ENCODE measurements around the gene PTAFR. TPM values are rescaled to one million over a fixed set of nuclear protein-coding genes. Genes with fewer than 3 reads are reported as not detected.

PTAFR gene
- total RNA-seq, 2 donors from 2014 or later, result 0.58 to 0.77 TPM

DNA sequence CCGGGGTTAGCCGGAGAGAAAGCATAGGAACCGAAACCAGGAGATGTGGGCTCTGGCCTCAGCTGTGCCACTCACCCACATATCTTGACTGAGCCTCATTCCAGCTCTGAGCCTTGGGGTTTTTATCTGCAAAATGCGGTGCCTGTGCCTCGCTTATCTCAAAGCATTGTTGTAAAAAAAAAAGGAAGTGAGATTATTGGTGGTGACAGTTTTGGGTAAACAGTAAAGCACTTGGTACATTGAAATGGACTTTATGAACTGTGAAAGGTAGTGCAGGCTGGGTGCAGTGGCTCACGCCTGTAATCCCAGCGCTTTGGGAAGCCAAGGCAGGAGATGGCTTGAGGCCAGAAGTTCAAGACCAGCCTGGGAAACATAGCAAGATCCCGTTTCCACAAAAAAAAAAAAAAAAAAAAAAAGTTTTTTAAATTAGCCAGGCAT is 3.8 kb downstream of the PTAFR start:
- Histone ChIP-seq H3K27ac (ENCODE audit: low read depth, low read length) (no peak overlapping the region), H3K27me3 (ENCODE audit: control insufficient read depth, insufficient read depth, low read length, poor library complexity, severe bottlenecking) (no peaks in the 10 kb centered on the region), H3K36me3 (ENCODE audit: control insufficient read depth, insufficient read depth, low read length) (no peaks in the 10 kb centered on the region), H3K4me1 (ENCODE audit: control insufficient read depth, insufficient read depth, low read length) (peaks cover 4% of the 10 kb centered on the region), H3K9ac (ENCODE audit: extremely low read depth, low read length, poor library complexity, severe bottlenecking) (peak overlapping the region; percentile 26), H3K9me3 (ENCODE audit: control insufficient read depth, low read length) (no peaks in the 10 kb centered on the region), H3K4me3 (ENCODE audit: low read length) (no peak overlapping the region)
- Mint-ChIP-seq H3K4me1 (peaks cover 15% of the 10 kb centered on the region), H3K36me3 (ENCODE audit: low read depth) (no peaks in the 10 kb centered on the region), H3K9me3 (no peaks in the 10 kb centered on the region), H3K27me3 (ENCODE audit: insufficient read depth) (no peaks in the 10 kb centered on the region), H3K27ac (peak overlapping the region; percentile 71), H3K4me3 (no peak overlapping the region)
- 80 to 82% methylated on average over 5 to 8 of the region's 8 CpGs for WGBS, 2 experiments (ENCODE audit: insufficient coverage in 1 of 2, insufficient read length in 1 of 2)
- DNase-seq, result no peak
- TF ChIP-seq CTCF (conservative IDR thresholded peaks at IDR 0.05), result no peak

- no peak overlapping the region for H3K27ac ChIP-seq (ENCODE audit: low read depth, low read length)
- Mint-ChIP-seq H3K9me3 (no peaks in the 10 kb centered on the region), H3K4me1 (peaks cover 15% of the 10 kb centered on the region), H3K27me3 (ENCODE audit: insufficient read depth) (no peaks in the 10 kb centered on the region), H3K36me3 (ENCODE audit: low read depth) (no peaks in the 10 kb centered on the region), H3K27ac (no peak overlapping the region), H3K4me3 (no peak overlapping the region)
- peaks cover 4% of the 10 kb centered on the region for H3K4me1 ChIP-seq (ENCODE audit: control insufficient read depth, insufficient read depth, low read length)
- no peak for DNase-seq
- H3K9ac ChIP-seq (ENCODE audit: extremely low read depth, low read length, poor library complexity, severe bottlenecking), result peak overlapping the region; percentile 6
- H3K4me3 ChIP-seq (ENCODE audit: low read length), result no peak overlapping the region
- H3K27me3 ChIP-seq (ENCODE audit: control insufficient read depth, insufficient read depth, low read length, poor library complexity, severe bottlenecking), result no peaks in the 10 kb centered on the region
- H3K9me3 ChIP-seq (ENCODE audit: control insufficient read depth, low read length), result no peaks in the 10 kb centered on the region
- WGBS, 2 experiments (ENCODE audit: insufficient coverage in 1 of 2, insufficient read length in 1 of 2), result 97 to 98% methylated on average over 7 of the region's 7 CpGs
- H3K36me3 ChIP-seq (ENCODE audit: control insufficient read depth, insufficient read depth, low read length), result no peaks in the 10 kb centered on the region
- TF ChIP-seq CTCF (conservative IDR thresholded peaks at IDR 0.05), result no peak
Measured at GRCh38 chr1:28171246-28171645, 5.2 kb downstream of the PTAFR start.

- Mint-ChIP-seq H3K36me3 (ENCODE audit: low read depth) (no peaks in the 10 kb centered on the region), H3K9me3 (peaks cover 2% of the 10 kb centered on the region), H3K4me1 (peaks cover 15% of the 10 kb centered on the region), H3K4me3 (no peak overlapping the region), H3K27ac (no peak overlapping the region), H3K27me3 (ENCODE audit: insufficient read depth) (no peaks in the 10 kb centered on the region)
- no peaks in the 10 kb centered on the region for H3K27me3 ChIP-seq (ENCODE audit: control insufficient read depth, insufficient read depth, low read length, poor library complexity, severe bottlenecking)
- no peak for DNase-seq
- H3K4me1 ChIP-seq (ENCODE audit: control insufficient read depth, insufficient read depth, low read length), result peaks cover 4% of the 10 kb centered on the region
- TF ChIP-seq CTCF (conservative IDR thresholded peaks at IDR 0.05), result no peak
- no peak overlapping the region for H3K27ac ChIP-seq (ENCODE audit: low read depth, low read length)
- no peak overlapping the region for H3K9ac ChIP-seq (ENCODE audit: extremely low read depth, low read length, poor library complexity, severe bottlenecking)
- H3K36me3 ChIP-seq (ENCODE audit: control insufficient read depth, insufficient read depth, low read length), result no peaks in the 10 kb centered on the region
- H3K4me3 ChIP-seq (ENCODE audit: low read length), result no peak overlapping the region
- no peaks in the 10 kb centered on the region for H3K9me3 ChIP-seq (ENCODE audit: control insufficient read depth, low read length)
- WGBS, 2 experiments (ENCODE audit: insufficient coverage in 1 of 2, insufficient read length in 1 of 2), result 96% methylated on average over 2 of the region's 2 CpGs; no CpG with 5 or more reads in 1 of the 2 experiments
Measured at GRCh38 chr1:28170001-28170596, 6.4 kb downstream of the PTAFR start.

All from endodermal cell (in vitro differentiated cells).